HepG2 (cell line): Measurements from ENCODE around the gene RPS15A. TPM values are rescaled to one million over a fixed set of nuclear protein-coding genes. Genes with fewer than 3 reads are reported as not detected.
A peak's percentile ranks its signal among the peaks of the same experiment; 100 is the strongest.

Experiments used
- CREB3 ChIP-seq: sonication (generic); formaldehyde crosslinking; IDR thresholded peaks from 2 replicates; pipeline ENCODE4 v1.5.0; 2020; ENCODE audit warnings: missing genetic modification reagents
- HOXA9 ChIP-seq: sonication (generic); formaldehyde crosslinking; IDR thresholded peaks from 2 replicates; pipeline ENCODE4 v1.8.1; 2022; ENCODE audit warnings: missing genetic modification reagents, mild to moderate bottlenecking, moderate library complexity, borderline replicate concordance
- NBN ChIP-seq: fragments of 450-650 bp; conservative IDR thresholded peaks from 2 replicates; pipeline ENCODE4 v1.6.1; 2017
- NCOR1 ChIP-seq: fragments of 200-600 bp; sonication (generic); IDR thresholded peaks from 2 replicates; pipeline ENCODE4 v1.7.0; 2017; ENCODE audit warnings: antibody characterized with exemption, low read length, borderline replicate concordance
- PLRG1 ChIP-seq: fragments of 450-650 bp; conservative IDR thresholded peaks from 2 replicates; pipeline ENCODE4 v1.6.1; 2016
- PRMT3 ChIP-seq: sonication (generic); formaldehyde crosslinking; IDR thresholded peaks from 2 replicates; pipeline ENCODE4 v1.8.1; 2022; ENCODE audit warnings: low read depth, mild to moderate bottlenecking, moderate library complexity, missing genetic modification reagents, borderline replicate concordance
- SOX5 ChIP-seq: IDR thresholded peaks from 2 replicates; pipeline ENCODE4 v1.6.1; 2016; ENCODE audit warnings: borderline replicate concordance
- SRSF4 ChIP-seq: fragments of 200-400 bp; formaldehyde crosslinking; IDR thresholded peaks from one replicate; pipeline ENCODE4 v1.6.1; 2018; ENCODE audit warnings: mild to moderate bottlenecking, low read depth, low read length, moderate library complexity; ENCODE audit not compliant: poor library complexity, severe bottlenecking
- STAT5B ChIP-seq: sonication (generic); formaldehyde crosslinking; IDR thresholded peaks from 2 replicates; pipeline ENCODE4 v1.4.0; 2020; ENCODE audit warnings: missing genetic modification reagents
- SYNCRIP ChIP-seq: fragments of 200-400 bp; formaldehyde crosslinking; IDR thresholded peaks from 2 replicates; pipeline ENCODE4 v1.6.1; 2018; ENCODE audit warnings: mild to moderate bottlenecking, low read depth, low read length; ENCODE audit not compliant: insufficient read depth
- TCF7 ChIP-seq: sonication (generic); IDR thresholded peaks from 2 replicates; pipeline ENCODE4 v1.6.1; 2016; ENCODE audit warnings: antibody characterized with exemption, low read depth
- ZBTB43 ChIP-seq: sonication (generic); formaldehyde crosslinking; conservative IDR thresholded peaks from 2 replicates; pipeline ENCODE4 v1.4.0; 2020; ENCODE audit warnings: missing genetic modification reagents
- ZFY ChIP-seq: sonication (generic); formaldehyde crosslinking; IDR thresholded peaks from 2 replicates; pipeline ENCODE4 v1.4.0; 2020; ENCODE audit warnings: missing genetic modification reagents
- ZNF143 ChIP-seq: sonication (generic); formaldehyde crosslinking; IDR thresholded peaks from 2 replicates; pipeline ENCODE4 v1.4.0; 2020; ENCODE audit warnings: missing genetic modification reagents
- ZNF337 ChIP-seq: sonication (generic); formaldehyde crosslinking; IDR thresholded peaks from 2 replicates; pipeline ENCODE4 v1.5.1; 2020; ENCODE audit warnings: missing genetic modification reagents, low read depth, mild to moderate bottlenecking, borderline replicate concordance
- ZNF703 ChIP-seq: sonication (generic); formaldehyde crosslinking; IDR thresholded peaks from 2 replicates; pipeline ENCODE4 v1.5.1; 2020; ENCODE audit warnings: missing genetic modification reagents, mild to moderate bottlenecking, moderate library complexity, borderline replicate concordance
- ZNF737 ChIP-seq: sonication (generic); formaldehyde crosslinking; IDR thresholded peaks from 2 replicates; pipeline ENCODE4 v1.5.0; 2020; ENCODE audit warnings: missing genetic modification reagents, mild to moderate bottlenecking, borderline replicate concordance
- ZNF841 ChIP-seq: sonication (generic); formaldehyde crosslinking; IDR thresholded peaks from 2 replicates; pipeline ENCODE4 v1.8.1; 2023; ENCODE audit warnings: missing genetic modification reagents, borderline replicate concordance
- polyA plus RNA-seq, 8 experiments: library from polyadenylated mRNA; depleted of rRNA in 3 of 8; stranded (reverse) in 7 of 8; unstranded in 1 of 8; fragments of >200 nt; fragmentation: Illumina TruSeq in 4 of 8; extraction: Trizol in 4 of 8; gene quantifications; 2 replicates each; pipeline versions ENCODE4 v1.2.1 to v1.2.3, GENCODE V29; 2011 to 2016; ENCODE audit warnings: low read depth in 4 of 8, missing spikeins in 1 of 8, mixed read lengths in 1 of 8; ENCODE audit not compliant: insufficient read depth in 1 of 8
- total RNA-seq, 5 experiments: library from RNA; depleted of rRNA; stranded (reverse); fragments of >200 nt; fragmentation: Illumina TruSeq; extraction: Trizol; gene quantifications; 2 replicates each; pipeline ENCODE4 v1.2.3, GENCODE V29; 2016; ENCODE audit warnings: low read depth in 1 of 5
- TF ChIP-seq, protein P1 (sequence below): sonication (generic); formaldehyde crosslinking; IDR thresholded peaks from 2 replicates; pipeline ENCODE4 v1.5.1; 2020; ENCODE audit warnings: missing genetic modification reagents, mild to moderate bottlenecking, borderline replicate concordance
- TF ChIP-seq, protein P2 (sequence below): sonication (generic); formaldehyde crosslinking; IDR thresholded peaks from 2 replicates; pipeline ENCODE4 v1.4.0; 2020; ENCODE audit warnings: missing genetic modification reagents
- TF ChIP-seq, protein P3 (sequence below): sonication (generic); formaldehyde crosslinking; IDR thresholded peaks from 2 replicates; pipeline ENCODE4 v1.4.0; 2020; ENCODE audit warnings: mild to moderate bottlenecking, low read depth, missing genetic modification reagents

Gene RPS15A
- total and polyA plus RNA-seq, 2 of the 13 experiments (the other 11 are each of a cell fraction or from before 2014, with no cell fraction given): 5,489 to 9,457 TPM

DNA sequence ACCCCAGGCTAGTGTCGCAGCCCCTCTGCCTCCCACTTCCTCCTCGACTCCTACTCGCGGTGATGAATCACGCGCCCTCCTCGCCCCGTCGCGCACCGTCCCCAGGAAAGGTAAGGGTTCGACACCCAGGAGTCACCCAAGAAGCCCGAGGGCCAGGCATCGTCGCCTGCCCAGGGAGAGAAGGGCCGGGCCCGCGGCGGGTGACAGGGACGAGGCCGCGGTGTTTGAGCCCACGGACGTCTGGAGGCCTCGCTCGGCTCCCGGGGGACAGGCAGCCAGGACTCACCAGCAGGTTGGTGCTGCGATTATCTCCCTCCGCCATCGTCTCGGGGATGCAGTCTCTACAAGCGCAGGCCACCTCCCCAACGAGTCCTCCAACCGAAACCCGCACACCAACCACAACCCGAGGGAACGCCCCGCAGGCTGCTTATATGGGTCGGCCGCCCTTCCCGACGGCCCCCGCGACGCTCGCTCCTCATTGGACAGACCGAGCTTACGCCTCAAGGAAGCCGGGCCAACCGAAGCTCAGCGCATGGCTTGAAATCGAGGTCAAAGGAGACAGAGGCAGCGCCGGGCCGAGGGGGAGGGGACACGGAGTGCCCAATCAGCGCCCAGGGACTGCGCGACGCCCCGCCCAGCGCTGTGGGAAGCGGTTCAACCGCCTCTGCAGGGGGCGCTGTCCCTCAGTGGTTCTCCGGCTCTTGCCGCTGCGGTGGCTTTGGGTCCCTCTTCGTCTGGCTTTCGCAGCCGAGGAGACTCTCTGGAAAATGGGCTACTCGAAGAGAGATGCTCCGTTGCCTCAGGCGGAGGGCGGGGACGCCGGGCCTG is 11.2 kb upstream of the RPS15A start, which contains the start of gene ARL6IP1 (continued):
- TF ChIP-seq, protein P1, sequence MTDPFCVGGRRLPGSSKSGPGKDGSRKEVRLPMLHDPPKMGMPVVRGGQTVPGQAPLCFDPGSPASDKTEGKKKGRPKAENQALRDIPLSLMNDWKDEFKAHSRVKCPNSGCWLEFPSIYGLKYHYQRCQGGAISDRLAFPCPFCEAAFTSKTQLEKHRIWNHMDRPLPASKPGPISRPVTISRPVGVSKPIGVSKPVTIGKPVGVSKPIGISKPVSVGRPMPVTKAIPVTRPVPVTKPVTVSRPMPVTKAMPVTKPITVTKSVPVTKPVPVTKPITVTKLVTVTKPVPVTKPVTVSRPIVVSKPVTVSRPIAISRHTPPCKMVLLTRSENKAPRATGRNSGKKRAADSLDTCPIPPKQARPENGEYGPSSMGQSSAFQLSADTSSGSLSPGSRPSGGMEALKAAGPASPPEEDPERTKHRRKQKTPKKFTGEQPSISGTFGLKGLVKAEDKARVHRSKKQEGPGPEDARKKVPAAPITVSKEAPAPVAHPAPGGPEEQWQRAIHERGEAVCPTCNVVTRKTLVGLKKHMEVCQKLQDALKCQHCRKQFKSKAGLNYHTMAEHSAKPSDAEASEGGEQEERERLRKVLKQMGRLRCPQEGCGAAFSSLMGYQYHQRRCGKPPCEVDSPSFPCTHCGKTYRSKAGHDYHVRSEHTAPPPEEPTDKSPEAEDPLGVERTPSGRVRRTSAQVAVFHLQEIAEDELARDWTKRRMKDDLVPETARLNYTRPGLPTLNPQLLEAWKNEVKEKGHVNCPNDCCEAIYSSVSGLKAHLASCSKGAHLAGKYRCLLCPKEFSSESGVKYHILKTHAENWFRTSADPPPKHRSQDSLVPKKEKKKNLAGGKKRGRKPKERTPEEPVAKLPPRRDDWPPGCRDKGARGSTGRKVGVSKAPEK: peak; percentile 89; the same call in 1 of the 2 replicates
- TF ChIP-seq CREB3 (peak; percentile 84; the same call in 1 of the 2 replicates), ZBTB43 (CRISPR knock-in tag) (peak; percentile 61; the same call in 1 of the 2 replicates), PLRG1 (no peak), TCF7 (0 out of 2 replicates have a peak, but pooled peaks have one; percentile 20), ZNF143 (peak; percentile 98), SOX5 (CRISPR knock-in tag) (peak; percentile 83), ZNF841 (peak; percentile 94), ZNF337 (CRISPR knock-in tag) (peak; percentile 65; the same call in 1 of the 2 replicates), SYNCRIP (no peak), PRMT3 (CRISPR knock-in tag) (no peak; the same call in 1 of the 2 replicates), NCOR1 (peak; percentile 44; the same call in 1 of the 2 replicates), ZFY (peak; percentile 96), STAT5B (CRISPR knock-in tag) (peak; percentile 86), SRSF4 (no peak), ZNF703 (peak; percentile 55; the same call in 1 of the 2 replicates), HOXA9 (peak; percentile 96), NBN (no peak), ZNF737 (peak; percentile 98)
- TF ChIP-seq, protein P2, sequence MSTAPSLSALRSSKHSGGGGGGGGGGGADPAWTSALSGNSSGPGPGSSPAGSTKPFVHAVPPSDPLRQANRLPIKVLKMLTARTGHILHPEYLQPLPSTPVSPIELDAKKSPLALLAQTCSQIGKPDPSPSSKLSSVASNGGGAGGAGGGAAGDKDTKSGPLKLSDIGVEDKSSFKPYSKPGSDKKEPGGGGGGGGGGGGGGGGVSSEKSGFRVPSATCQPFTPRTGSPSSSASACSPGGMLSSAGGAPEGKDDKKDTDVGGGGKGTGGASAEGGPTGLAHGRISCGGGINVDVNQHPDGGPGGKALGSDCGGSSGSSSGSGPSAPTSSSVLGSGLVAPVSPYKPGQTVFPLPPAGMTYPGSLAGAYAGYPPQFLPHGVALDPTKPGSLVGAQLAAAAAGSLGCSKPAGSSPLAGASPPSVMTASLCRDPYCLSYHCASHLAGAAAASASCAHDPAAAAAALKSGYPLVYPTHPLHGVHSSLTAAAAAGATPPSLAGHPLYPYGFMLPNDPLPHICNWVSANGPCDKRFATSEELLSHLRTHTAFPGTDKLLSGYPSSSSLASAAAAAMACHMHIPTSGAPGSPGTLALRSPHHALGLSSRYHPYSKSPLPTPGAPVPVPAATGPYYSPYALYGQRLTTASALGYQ (CRISPR knock-in tag): peak; percentile 95
- TF ChIP-seq, protein P3, sequence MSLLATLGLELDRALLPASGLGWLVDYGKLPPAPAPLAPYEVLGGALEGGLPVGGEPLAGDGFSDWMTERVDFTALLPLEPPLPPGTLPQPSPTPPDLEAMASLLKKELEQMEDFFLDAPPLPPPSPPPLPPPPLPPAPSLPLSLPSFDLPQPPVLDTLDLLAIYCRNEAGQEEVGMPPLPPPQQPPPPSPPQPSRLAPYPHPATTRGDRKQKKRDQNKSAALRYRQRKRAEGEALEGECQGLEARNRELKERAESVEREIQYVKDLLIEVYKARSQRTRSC (CRISPR knock-in tag): peak; percentile 90; the same call in 1 of the 2 replicates
